PC-9 (cell line): Measurements from ENCODE around the gene SEC31B.

Experiments used
- EZH2 ChIP-seq: fragments of 200-600 bp; sonication (generic); IDR thresholded peaks from 2 replicates; pipeline ENCODE4 v1.8.0; 2017; ENCODE audit warnings: antibody characterized with exemption, low read depth
- TF ChIP-seq, protein P1 (sequence below): fragments of 200-600 bp; sonication (generic); conservative IDR thresholded peaks from 2 replicates; pipeline ENCODE4 v1.6.1; 2017; ENCODE audit warnings: mixed run types, antibody characterized with exemption, mild to moderate bottlenecking, moderate library complexity

DNA sequence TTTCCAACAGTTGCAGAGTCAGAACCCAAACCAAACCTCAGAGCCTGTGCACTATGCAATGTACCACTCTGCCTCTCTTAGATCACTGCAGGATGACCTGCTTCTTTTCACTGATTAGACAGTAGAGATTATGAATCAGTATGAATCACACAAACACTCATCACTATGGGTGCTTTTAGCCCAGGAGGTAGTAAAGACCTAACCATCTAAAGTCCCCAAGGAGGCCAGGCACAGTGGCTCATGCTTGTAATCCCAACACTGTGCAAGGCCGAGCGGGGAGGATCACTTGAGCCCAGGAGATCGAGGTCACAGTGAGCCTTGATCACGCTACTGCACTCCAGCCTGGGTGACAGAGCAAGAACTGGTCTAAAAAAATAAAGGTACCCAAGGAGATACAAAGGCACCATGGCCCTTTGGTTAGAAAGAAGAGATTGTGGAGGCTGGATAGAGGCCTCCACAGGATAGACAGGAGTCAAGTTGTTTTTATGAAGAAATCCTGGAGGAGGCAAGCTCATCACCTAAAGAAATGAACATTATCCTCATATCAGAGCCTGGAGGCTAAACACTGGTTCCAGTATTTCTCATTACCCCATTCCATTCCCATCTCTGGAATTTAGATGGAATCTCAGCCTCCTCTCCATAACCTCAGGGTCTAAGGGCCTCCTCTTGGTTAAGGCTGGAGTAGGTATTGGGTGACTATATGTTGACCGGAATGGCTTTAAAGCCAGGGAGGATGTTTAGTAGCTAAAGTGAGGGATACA lies 12.9 kb downstream of the SEC31B start:
- TF ChIP-seq, protein P1, sequence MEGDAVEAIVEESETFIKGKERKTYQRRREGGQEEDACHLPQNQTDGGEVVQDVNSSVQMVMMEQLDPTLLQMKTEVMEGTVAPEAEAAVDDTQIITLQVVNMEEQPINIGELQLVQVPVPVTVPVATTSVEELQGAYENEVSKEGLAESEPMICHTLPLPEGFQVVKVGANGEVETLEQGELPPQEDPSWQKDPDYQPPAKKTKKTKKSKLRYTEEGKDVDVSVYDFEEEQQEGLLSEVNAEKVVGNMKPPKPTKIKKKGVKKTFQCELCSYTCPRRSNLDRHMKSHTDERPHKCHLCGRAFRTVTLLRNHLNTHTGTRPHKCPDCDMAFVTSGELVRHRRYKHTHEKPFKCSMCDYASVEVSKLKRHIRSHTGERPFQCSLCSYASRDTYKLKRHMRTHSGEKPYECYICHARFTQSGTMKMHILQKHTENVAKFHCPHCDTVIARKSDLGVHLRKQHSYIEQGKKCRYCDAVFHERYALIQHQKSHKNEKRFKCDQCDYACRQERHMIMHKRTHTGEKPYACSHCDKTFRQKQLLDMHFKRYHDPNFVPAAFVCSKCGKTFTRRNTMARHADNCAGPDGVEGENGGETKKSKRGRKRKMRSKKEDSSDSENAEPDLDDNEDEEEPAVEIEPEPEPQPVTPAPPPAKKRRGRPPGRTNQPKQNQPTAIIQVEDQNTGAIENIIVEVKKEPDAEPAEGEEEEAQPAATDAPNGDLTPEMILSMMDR: no peak
- TF ChIP-seq EZH2: no peak
